Activated naive CD4-positive, alpha-beta T cell treated with anti-CD3 and anti-CD28 coated beads, Interleukin-2, amount 10 ng/mL, durations not matched to agents 7 days and 5 days (primary cell): ENCODE measurements around the gene LAMA2.

Experiments used
- CTCF ChIA-PET: fragments of 350-600 bp; sonication (Branson Sonifier 250); formaldehyde crosslinking; loops from one replicate; lab custom pipeline; 2021; ENCODE audit warnings: antibody characterized with exemption; lab: Charles Lee
- DNase-seq: peaks from one replicate; pipeline ENCODE4 v3.0.0-alpha.2; 2020
- H3K27ac Mint-ChIP-seq: one replicate; pipeline ENCODE4 v1.8.0; 2021; ENCODE audit warnings: mild to moderate bottlenecking, moderate library complexity, mixed read lengths
- H3K27me3 Mint-ChIP-seq: one replicate; pipeline ENCODE4 v1.8.0; 2021; ENCODE audit warnings: mild to moderate bottlenecking, mixed read lengths
- H3K36me3 Mint-ChIP-seq: one replicate; pipeline ENCODE4 v1.8.0; 2021; ENCODE audit warnings: mixed read lengths
- H3K4me1 Mint-ChIP-seq: one replicate; pipeline ENCODE4 v1.8.0; 2021; ENCODE audit warnings: mixed read lengths
- H3K4me3 Mint-ChIP-seq: one replicate; pipeline ENCODE4 v1.8.0; 2021; ENCODE audit warnings: mild to moderate bottlenecking, moderate library complexity, mixed read lengths
- H3K9me3 Mint-ChIP-seq: one replicate; pipeline ENCODE4 v1.8.0; 2021; ENCODE audit warnings: mixed read lengths

The LAMA2 gene

DNA sequence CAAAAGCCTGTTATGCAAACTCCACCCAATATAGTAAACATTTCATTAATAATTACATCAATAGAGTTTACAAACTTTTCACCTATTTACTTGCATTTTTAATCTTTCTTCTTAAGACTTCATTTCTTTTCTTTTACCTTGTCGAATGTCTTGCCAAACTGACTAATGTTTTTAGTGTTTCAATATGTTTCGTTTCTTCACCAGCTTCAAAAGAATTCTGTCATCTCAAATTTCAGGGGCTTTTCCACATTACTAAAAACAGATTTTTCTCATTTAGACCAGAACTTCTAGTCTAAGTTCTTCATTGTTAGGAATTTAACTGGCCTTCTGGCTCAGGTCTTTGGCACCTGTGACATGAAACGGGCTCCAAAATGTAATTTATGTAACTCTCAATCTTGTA is 630.5 kb downstream of the LAMA2 start:
- H3K36me3 Mint-ChIP-seq: no peaks in the 10 kb centered on the region
- H3K4me3 Mint-ChIP-seq: no peak overlapping the region

DNA sequence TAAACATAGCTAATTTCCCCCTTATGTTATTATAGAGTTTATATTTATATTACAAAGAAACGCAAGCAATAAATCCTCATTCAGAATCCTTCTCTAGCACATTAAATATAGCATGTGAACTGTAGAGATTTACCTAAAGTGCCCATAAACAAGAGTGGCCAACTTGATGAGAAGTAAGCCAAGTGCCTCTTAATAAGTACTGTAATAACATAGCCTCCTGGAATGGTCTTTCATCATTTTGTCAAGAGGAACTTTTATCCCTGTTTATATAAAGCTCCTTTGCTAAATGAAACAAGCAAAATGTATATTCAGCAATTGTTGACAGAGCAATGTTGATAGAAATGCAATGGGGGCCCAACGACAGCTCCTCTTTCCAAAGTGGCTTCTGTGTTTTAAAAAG is 632.1 kb downstream of the LAMA2 start:
- Mint-ChIP-seq H3K4me1 (no peaks in the 10 kb centered on the region), H3K27ac (no peak overlapping the region), H3K27me3 (no peaks in the 10 kb centered on the region), H3K36me3 (no peaks in the 10 kb centered on the region), H3K4me3 (no peak overlapping the region), H3K9me3 (no peaks in the 10 kb centered on the region)
- CTCF ChIA-PET: interaction anchor here (0.9 kb wide), 1 partner anchor 16 kb away, joined by 4 read pairs; no protein-coding TSS in a partner anchor
- no peak for DNase-seq

More for the DNA sequence above, 630.5 kb downstream of the LAMA2 start:
- Mint-ChIP-seq H3K9me3 (no peaks in the 10 kb centered on the region), H3K27me3 (no peaks in the 10 kb centered on the region), H3K4me1 (no peaks in the 10 kb centered on the region), H3K27ac (no peak overlapping the region)
- DNase-seq: no peak
- CTCF ChIA-PET: interaction anchor here (0.8 kb wide), 1 partner anchor 14 kb away, joined by 3 read pairs; no protein-coding TSS in a partner anchor

- H3K27ac Mint-ChIP-seq: no peak overlapping the region
- H3K4me1 Mint-ChIP-seq: no peaks in the 10 kb centered on the region
- H3K4me3 Mint-ChIP-seq: no peak overlapping the region
- no peaks in the 10 kb centered on the region for H3K36me3 Mint-ChIP-seq
- no peaks in the 10 kb centered on the region for H3K27me3 Mint-ChIP-seq
- CTCF ChIA-PET: interaction anchor here (0.8 kb wide), 1 partner anchor 15 kb away, joined by 3 read pairs; no protein-coding TSS in a partner anchor
- DNase-seq: no peak
- H3K9me3 Mint-ChIP-seq: no peaks in the 10 kb centered on the region
Measured at GRCh38 chr6:129516005-129516404, 633.1 kb downstream of the LAMA2 start.

DNA sequence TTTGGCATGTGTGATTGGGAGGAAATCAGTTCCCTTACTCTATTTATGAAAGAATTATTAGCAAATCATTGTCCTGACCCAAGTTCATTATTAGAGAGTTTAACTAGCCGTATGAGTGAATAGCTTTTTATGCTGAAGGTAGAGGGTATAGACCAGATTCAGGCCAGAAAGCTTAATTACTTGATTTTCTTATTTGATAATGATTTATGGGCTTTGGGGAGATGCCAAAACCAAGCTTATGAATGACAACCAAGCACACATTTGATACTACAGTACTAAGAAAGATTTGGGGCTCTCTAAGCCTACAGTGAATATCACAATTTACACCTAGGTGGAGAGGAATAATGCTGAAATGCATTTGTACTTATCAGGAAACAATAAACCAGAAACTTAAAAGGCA is 633.8 kb downstream of the LAMA2 start:
- Mint-ChIP-seq H3K27ac (no peak overlapping the region), H3K27me3 (no peaks in the 10 kb centered on the region), H3K9me3 (no peaks in the 10 kb centered on the region), H3K4me3 (no peak overlapping the region), H3K36me3 (no peaks in the 10 kb centered on the region), H3K4me1 (no peaks in the 10 kb centered on the region)
- no peak for DNase-seq
- CTCF ChIA-PET: interaction anchor here (0.6 to 0.8 kb wide), 3 partner anchors 16 to 151 kb away, joined by 3 to 4 read pairs (median 4); no protein-coding TSS in a partner anchor

GRCh38 chr6:129517288-129517687 is 634.4 kb downstream of the LAMA2 start:
- no peak for DNase-seq
- Mint-ChIP-seq H3K4me1 (no peaks in the 10 kb centered on the region), H3K9me3 (no peaks in the 10 kb centered on the region), H3K36me3 (no peaks in the 10 kb centered on the region), H3K27me3 (no peaks in the 10 kb centered on the region), H3K4me3 (no peak overlapping the region), H3K27ac (no peak overlapping the region)
- CTCF ChIA-PET: interaction anchor here (0.6 to 0.7 kb wide), 2 partner anchors 90 to 151 kb away, joined by 4 read pairs; no protein-coding TSS in a partner anchor

DNA sequence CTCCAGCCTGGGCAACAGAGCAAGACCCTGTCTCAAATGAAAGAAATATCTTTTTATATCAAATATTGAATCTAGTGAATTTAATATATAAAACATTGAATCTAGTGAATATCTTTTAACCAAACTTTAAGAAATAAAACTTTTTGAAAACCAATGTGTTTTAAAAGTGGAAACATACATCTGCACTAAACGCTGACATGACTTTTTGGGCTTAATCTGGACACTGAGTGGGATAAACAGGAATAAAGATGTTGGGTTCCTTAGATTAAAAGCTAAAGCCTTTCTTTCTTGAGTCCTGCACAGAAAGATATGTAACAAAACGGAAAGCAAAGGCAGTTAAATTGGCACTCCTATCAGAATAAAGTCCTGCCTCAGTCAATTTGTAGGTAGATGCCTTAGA is 636.8 kb downstream of the LAMA2 start:
- no peak overlapping the region for H3K4me3 Mint-ChIP-seq
- no peaks in the 10 kb centered on the region for H3K27me3 Mint-ChIP-seq
- no peak for DNase-seq
- H3K9me3 Mint-ChIP-seq: no peaks in the 10 kb centered on the region
- H3K4me1 Mint-ChIP-seq: no peaks in the 10 kb centered on the region
- H3K36me3 Mint-ChIP-seq: no peaks in the 10 kb centered on the region
- no peak overlapping the region for H3K27ac Mint-ChIP-seq
- CTCF ChIA-PET: interaction anchor here (0.5 to 1.3 kb wide), 2 partner anchors 20 to 55 kb away, joined by 3 read pairs; no protein-coding TSS in a partner anchor

DNA sequence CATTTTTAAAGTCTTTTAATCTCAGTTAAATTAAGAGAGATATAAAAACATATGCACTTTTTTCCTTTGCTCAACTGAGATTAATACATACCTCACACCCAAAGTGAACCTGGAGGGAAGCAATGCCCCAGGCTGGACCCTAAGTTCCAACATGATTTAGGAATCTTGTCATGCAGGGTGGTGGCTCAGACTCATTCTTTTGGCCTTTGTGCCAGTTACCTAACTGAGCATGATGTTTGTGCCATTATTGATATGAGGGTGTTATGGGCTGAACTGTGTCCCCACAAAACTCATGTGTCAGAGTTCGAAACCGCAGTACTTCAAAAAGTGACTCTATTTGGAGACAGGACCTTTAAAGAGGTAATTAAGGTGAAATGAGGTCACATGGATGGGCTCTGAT is 639.0 kb downstream of the LAMA2 start:
- Mint-ChIP-seq H3K27ac (no peak overlapping the region), H3K9me3 (no peaks in the 10 kb centered on the region), H3K4me3 (no peak overlapping the region), H3K27me3 (no peaks in the 10 kb centered on the region), H3K4me1 (no peaks in the 10 kb centered on the region), H3K36me3 (no peaks in the 10 kb centered on the region)
- no peak for DNase-seq
- CTCF ChIA-PET: no interaction called here

GRCh38 chr6:129523816-129524215 is 640.9 kb downstream of the LAMA2 start:
- Mint-ChIP-seq H3K4me1 (no peaks in the 10 kb centered on the region), H3K36me3 (no peaks in the 10 kb centered on the region), H3K4me3 (no peak overlapping the region), H3K9me3 (no peaks in the 10 kb centered on the region), H3K27ac (no peak overlapping the region), H3K27me3 (peaks cover 2% of the 10 kb centered on the region)
- CTCF ChIA-PET: no interaction called here
- no peak for DNase-seq

GRCh38 chr6:129525055-129525454 is 642.1 kb downstream of the LAMA2 start:
- Mint-ChIP-seq H3K36me3 (no peaks in the 10 kb centered on the region), H3K27ac (no peak overlapping the region), H3K27me3 (peaks cover 3% of the 10 kb centered on the region), H3K4me3 (no peak overlapping the region), H3K4me1 (no peaks in the 10 kb centered on the region), H3K9me3 (no peaks in the 10 kb centered on the region)
- DNase-seq: no peak
- CTCF ChIA-PET: no interaction called here

DNA sequence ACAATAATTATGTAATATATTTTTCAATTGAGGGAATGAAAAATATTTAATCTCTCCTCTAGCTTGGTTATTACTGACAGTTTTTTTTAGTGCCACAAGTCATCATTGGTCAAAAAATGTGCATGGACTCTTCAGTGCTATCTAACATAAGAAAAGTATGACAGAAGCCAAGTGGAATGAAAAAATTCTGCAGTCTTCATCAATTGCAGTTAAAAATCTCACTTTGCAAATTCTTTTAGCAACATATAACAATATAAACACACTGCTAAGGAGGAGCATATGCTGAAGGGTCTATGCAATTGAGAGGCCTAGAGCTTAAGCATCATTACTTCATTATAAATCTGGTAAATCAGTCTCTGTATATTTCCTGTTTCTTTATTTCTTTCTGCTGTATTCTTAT is 652.0 kb downstream of the LAMA2 start:
- Mint-ChIP-seq H3K9me3 (no peaks in the 10 kb centered on the region), H3K27ac (no peak overlapping the region), H3K4me1 (no peaks in the 10 kb centered on the region), H3K36me3 (no peaks in the 10 kb centered on the region), H3K27me3 (peaks cover 9% of the 10 kb centered on the region), H3K4me3 (no peak overlapping the region)
- CTCF ChIA-PET: interaction anchor here (0.5 kb wide), 1 partner anchor 25 kb away, joined by 3 read pairs; no protein-coding TSS in a partner anchor
- no peak for DNase-seq

- peaks cover 9% of the 10 kb centered on the region for H3K27me3 Mint-ChIP-seq
- no peak for DNase-seq
- CTCF ChIA-PET: no interaction called here
- H3K36me3 Mint-ChIP-seq: no peaks in the 10 kb centered on the region
- no peak overlapping the region for H3K4me3 Mint-ChIP-seq
- H3K4me1 Mint-ChIP-seq: no peaks in the 10 kb centered on the region
- H3K27ac Mint-ChIP-seq: no peak overlapping the region
- H3K9me3 Mint-ChIP-seq: no peaks in the 10 kb centered on the region
Measured at GRCh38 chr6:129536271-129536670, 653.3 kb downstream of the LAMA2 start.

- CTCF ChIA-PET: no interaction called here
Measured at GRCh38 chr6:129539032-129539431, 656.1 kb downstream of the LAMA2 start.

GRCh38 chr6:129542705-129543104 is 659.8 kb downstream of the LAMA2 start:
- Mint-ChIP-seq H3K4me3 (no peak overlapping the region), H3K27ac (no peak overlapping the region), H3K27me3 (peaks cover 9% of the 10 kb centered on the region), H3K9me3 (no peaks in the 10 kb centered on the region), H3K4me1 (peaks cover 14% of the 10 kb centered on the region), H3K36me3 (no peaks in the 10 kb centered on the region)
- CTCF ChIA-PET: no interaction called here
- DNase-seq: no peak

More at GRCh38 chr6:129539032-129539431, 656.1 kb downstream of the LAMA2 start:
- no peak for DNase-seq
- Mint-ChIP-seq H3K36me3 (no peaks in the 10 kb centered on the region), H3K9me3 (no peaks in the 10 kb centered on the region), H3K27me3 (peaks cover 9% of the 10 kb centered on the region), H3K27ac (no peak overlapping the region), H3K4me3 (no peak overlapping the region), H3K4me1 (no peaks in the 10 kb centered on the region)

DNA sequence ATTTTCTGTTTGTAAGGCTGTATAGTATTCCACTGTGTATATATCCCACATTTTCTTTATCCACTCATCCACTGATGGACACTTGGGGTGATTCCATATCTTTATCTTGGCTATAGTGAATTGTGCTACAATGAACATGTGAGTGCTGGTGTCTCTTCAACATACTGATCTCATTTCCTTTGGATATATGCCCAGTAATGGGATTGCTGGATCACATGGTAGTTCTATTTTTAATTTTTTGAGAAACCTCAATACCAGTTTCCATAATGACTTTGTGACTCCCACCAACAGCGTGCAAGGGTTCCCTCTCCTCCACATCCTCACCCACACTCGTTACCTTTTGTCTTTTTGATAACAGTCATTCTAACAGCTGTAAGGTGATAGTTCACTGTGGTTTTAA is 661.0 kb downstream of the LAMA2 start:
- no peak for DNase-seq
- Mint-ChIP-seq H3K4me1 (peaks cover 14% of the 10 kb centered on the region), H3K4me3 (no peak overlapping the region), H3K9me3 (no peaks in the 10 kb centered on the region), H3K27me3 (peaks cover 8% of the 10 kb centered on the region), H3K36me3 (no peaks in the 10 kb centered on the region), H3K27ac (no peak overlapping the region)
- CTCF ChIA-PET: no interaction called here

- Mint-ChIP-seq H3K4me1 (peaks cover 14% of the 10 kb centered on the region), H3K27ac (no peak overlapping the region), H3K4me3 (no peak overlapping the region), H3K36me3 (no peaks in the 10 kb centered on the region), H3K27me3 (no peaks in the 10 kb centered on the region), H3K9me3 (no peaks in the 10 kb centered on the region)
- DNase-seq: no peak
- CTCF ChIA-PET: no interaction called here
Measured at GRCh38 chr6:129544892-129545612, 662.1 kb downstream of the LAMA2 start.
